Neuronal stem cell (in vitro differentiated cells): Measurements from ENCODE around the gene AGPS.

Experiments used
- DNase-seq: peaks from one replicate; pipeline ENCODE4 v3.0.0-alpha.2; 2013; ENCODE audit warnings: low spot score
- H2AFZ ChIP-seq: one replicate; pipeline ENCODE4 v1.6.1; 2013; ENCODE audit warnings: mild to moderate bottlenecking, low read length, inconsistent platforms
- H2AK5ac ChIP-seq: 2 replicates; pipeline ENCODE4 v1.6.1; 2013; ENCODE audit warnings: low read depth, mild to moderate bottlenecking, inconsistent platforms, low read length, moderate library complexity, mixed read lengths
- H2BK120ac ChIP-seq: 2 replicates; pipeline ENCODE4 v1.6.1; 2013; ENCODE audit warnings: low read depth, mild to moderate bottlenecking, inconsistent platforms, low read length, moderate library complexity, mixed read lengths
- H2BK12ac ChIP-seq: one replicate; pipeline ENCODE4 v1.6.1; 2013; ENCODE audit warnings: low read length, inconsistent platforms
- H2BK15ac ChIP-seq: 2 replicates; pipeline ENCODE4 v1.6.1; 2013; ENCODE audit warnings: mild to moderate bottlenecking, low read length, inconsistent platforms, mixed read lengths
- H2BK5ac ChIP-seq: one replicate; pipeline ENCODE4 v1.6.1; 2013; ENCODE audit warnings: inconsistent platforms, mild to moderate bottlenecking, low read length, moderate library complexity
- H3K14ac ChIP-seq: one replicate; pipeline ENCODE4 v1.6.1; 2013; ENCODE audit warnings: low read length, inconsistent platforms
- H3K18ac ChIP-seq: 2 replicates; pipeline ENCODE4 v1.6.1; 2013; ENCODE audit warnings: low read length, inconsistent platforms
- H3K23ac ChIP-seq: 2 replicates; pipeline ENCODE4 v1.6.1; 2013; ENCODE audit warnings: low read depth, mild to moderate bottlenecking, mixed read lengths, low read length, inconsistent platforms; ENCODE audit not compliant: poor library complexity
- H3K27ac ChIP-seq: replicated peaks from 3 replicates; pipeline ENCODE4 v1.5.1; 2013; ENCODE audit warnings: low read length, inconsistent platforms
- H3K27me3 ChIP-seq, 3 experiments: 2 replicates each; pipeline ENCODE4 v1.6.1; 2013; ENCODE audit warnings: low read length in 3 of 3, mild to moderate bottlenecking in 2 of 3, inconsistent platforms in 1 of 3, low read depth in 1 of 3, mixed read lengths in 1 of 3, moderate library complexity in 1 of 3; ENCODE audit not compliant: control insufficient read depth in 3 of 3, insufficient read depth in 3 of 3
- H3K36me3 ChIP-seq, 2 donors: replicated peaks in 1 of 2; 2 replicates each; pipeline ENCODE4 v1.6.1; 2013; ENCODE audit warnings: low read length in 2 of 2; ENCODE audit not compliant: control insufficient read depth in 2 of 2, insufficient read depth in 2 of 2
- H3K4ac ChIP-seq: 2 replicates; pipeline ENCODE4 v1.6.1; 2013; ENCODE audit warnings: inconsistent platforms, mild to moderate bottlenecking, low read length, moderate library complexity
- H3K4me1 ChIP-seq, 2 donors: 1 replicate in 1 of 2; 2 replicates in 1 of 2; pipeline ENCODE4 v1.6.1; 2013; ENCODE audit warnings: low read length in 2 of 2, low read depth in 1 of 2; ENCODE audit not compliant: control insufficient read depth in 2 of 2, insufficient read depth in 1 of 2
- H3K4me2 ChIP-seq: one replicate; pipeline ENCODE4 v1.6.1; 2013; ENCODE audit warnings: mild to moderate bottlenecking, low read length, inconsistent platforms; ENCODE audit not compliant: insufficient read depth, poor library complexity, severe bottlenecking
- H3K4me3 ChIP-seq, 2 donors: 2 replicates each; pipeline ENCODE4 v1.5.1; 2013; ENCODE audit warnings: low read length in 2 of 2, mild to moderate bottlenecking in 2 of 2, inconsistent platforms in 1 of 2, moderate library complexity in 1 of 2
- H3K79me1 ChIP-seq: one replicate; pipeline ENCODE4 v1.6.1; 2013; ENCODE audit warnings: low read depth, mild to moderate bottlenecking, inconsistent platforms, low read length, moderate library complexity
- H3K9ac ChIP-seq: one replicate; pipeline ENCODE4 v1.6.1; 2013; ENCODE audit warnings: mild to moderate bottlenecking, low read depth, low read length, inconsistent platforms; ENCODE audit not compliant: poor library complexity
- H3K9me3 ChIP-seq, 2 donors: replicated peaks in 1 of 2; 2 replicates each; pipeline versions ENCODE3 to v1.6.1; 2013; ENCODE audit warnings: low read length in 2 of 2, mild to moderate bottlenecking in 2 of 2, inconsistent platforms in 1 of 2, low read depth in 1 of 2, mixed read lengths in 1 of 2, moderate library complexity in 1 of 2; ENCODE audit not compliant: control insufficient read depth in 2 of 2, insufficient read depth in 1 of 2
- H4K8ac ChIP-seq: one replicate; pipeline ENCODE4 v1.6.1; 2013; ENCODE audit warnings: low read depth, mild to moderate bottlenecking, inconsistent platforms, low read length, moderate library complexity
- H4K91ac ChIP-seq: one replicate; pipeline ENCODE4 v1.6.1; 2013; ENCODE audit warnings: low read length, low read depth, mild to moderate bottlenecking, inconsistent platforms; ENCODE audit not compliant: poor library complexity
- WGBS, 2 donors: extraction: QIAGEN DNeasy Blood & Tissue Kit; methylation state at CpG; one replicate each; pipeline ENCODE4 v1.1.7; 2013; ENCODE audit warnings: missing lambda C conversion rate in 2 of 2, mixed read lengths in 1 of 2; ENCODE audit not compliant: insufficient read length in 2 of 2, insufficient replicate concordance in 1 of 2; ENCODE audit errors: extremely low coverage in 2 of 2; 5-methylcytosine and 5-hydroxymethylcytosine counted together

The AGPS gene

GRCh38 chr2:177556153-177556552 lies 163.6 kb downstream of the AGPS start:
- no peak overlapping the region for H2AFZ ChIP-seq
- no peak for DNase-seq

GRCh38 chr2:177557794-177558193 lies 165.2 kb downstream of the AGPS start:
- H3K18ac ChIP-seq: no peak overlapping the region
- no peak overlapping the region for H3K27ac ChIP-seq
- H3K9ac ChIP-seq: no peak overlapping the region
- H2BK120ac ChIP-seq: no peak overlapping the region
- H2BK12ac ChIP-seq: no peak overlapping the region
- H2BK15ac ChIP-seq: no peak overlapping the region
- no peak overlapping the region for H3K4me3 ChIP-seq
- H3K9me3 ChIP-seq: peaks cover 0 to 18% of the 10 kb centered on the region in 2 donors
- H3K27me3 ChIP-seq: no peaks in the 10 kb centered on the region
- no peak overlapping the region for H3K4me2 ChIP-seq
- H2AK5ac ChIP-seq: no peak overlapping the region
- no peaks in the 10 kb centered on the region for H3K4me1 ChIP-seq
- H2BK5ac ChIP-seq: no peak overlapping the region
- H4K91ac ChIP-seq: no peak overlapping the region
- H4K8ac ChIP-seq: no peak overlapping the region
- H3K4ac ChIP-seq: no peak overlapping the region
- no peaks in the 10 kb centered on the region for H3K79me1 ChIP-seq
- no peak overlapping the region for H2AFZ ChIP-seq
- WGBS, 2 donors: no CpG with 5 or more reads among the region's 1 CpG
- no peaks in the 10 kb centered on the region for H3K36me3 ChIP-seq
- no peak overlapping the region for H3K23ac ChIP-seq
- no peak for DNase-seq
- H3K14ac ChIP-seq: no peak overlapping the region

More at GRCh38 chr2:177556153-177556552, 163.6 kb downstream of the AGPS start:
- Histone ChIP-seq H3K27ac (no peak overlapping the region), H3K4me1 (no peaks in the 10 kb centered on the region), H3K14ac (no peak overlapping the region), H3K36me3 (no peaks in the 10 kb centered on the region), H3K9me3 (peaks cover 0 to 18% of the 10 kb centered on the region in 2 donors), H3K23ac (no peak overlapping the region), H3K27me3 (no peaks in the 10 kb centered on the region), H4K91ac (no peak overlapping the region), H2BK120ac (no peak overlapping the region), H3K4ac (no peak overlapping the region), H3K79me1 (no peaks in the 10 kb centered on the region), H4K8ac (no peak overlapping the region), H3K4me2 (no peak overlapping the region), H2BK12ac (no peak overlapping the region), H3K4me3 (no peak overlapping the region), H2BK5ac (no peak overlapping the region), H3K9ac (no peak overlapping the region), H3K18ac (no peak overlapping the region), H2BK15ac (no peak overlapping the region), H2AK5ac (no peak overlapping the region)
- no CpG with 5 or more reads among the region's 2 CpGs for WGBS, 2 donors

GRCh38 chr2:177559638-177560037 lies 167.1 kb downstream of the AGPS start:
- no CpG with 5 or more reads among the region's 2 CpGs for WGBS, 2 donors

GRCh38 chr2:177568390-177568789 lies 175.8 kb downstream of the AGPS start:
- Histone ChIP-seq H3K36me3 (no peaks in the 10 kb centered on the region), H2AK5ac (no peak overlapping the region), H3K9me3 (no peaks in the 10 kb centered on the region), H2BK120ac (no peak overlapping the region), H3K4ac (no peak overlapping the region), H3K4me2 (no peak overlapping the region), H3K27ac (no peak overlapping the region), H3K23ac (no peak overlapping the region), H3K4me3 (no peak overlapping the region), H4K91ac (no peak overlapping the region), H4K8ac (no peak overlapping the region), H2BK15ac (no peak overlapping the region), H2BK5ac (no peak overlapping the region), H2BK12ac (no peak overlapping the region), H3K9ac (no peak overlapping the region), H3K18ac (no peak overlapping the region), H3K27me3 (no peaks in the 10 kb centered on the region), H3K79me1 (no peaks in the 10 kb centered on the region), H3K4me1 (peaks cover 2 to 5% of the 10 kb centered on the region in 2 donors), H3K14ac (no peak overlapping the region), H2AFZ (no peak overlapping the region)
- no CpG with 5 or more reads among the region's 1 CpG for WGBS, 2 donors
- no peak for DNase-seq

More at GRCh38 chr2:177559638-177560037, 167.1 kb downstream of the AGPS start:
- no peak overlapping the region for H2AFZ ChIP-seq
- peaks cover 0 to 18% of the 10 kb centered on the region in 2 donors for H3K9me3 ChIP-seq
- H3K27me3 ChIP-seq: no peaks in the 10 kb centered on the region
- H2BK5ac ChIP-seq: no peak overlapping the region
- no peaks in the 10 kb centered on the region for H3K36me3 ChIP-seq
- no peak overlapping the region for H2AK5ac ChIP-seq
- no peak for DNase-seq
- H4K8ac ChIP-seq: no peak overlapping the region
- no peak overlapping the region for H4K91ac ChIP-seq
- no peak overlapping the region for H2BK12ac ChIP-seq
- H3K4me3 ChIP-seq: no peak overlapping the region
- no peak overlapping the region for H3K9ac ChIP-seq
- H2BK120ac ChIP-seq: no peak overlapping the region
- no peak overlapping the region for H3K14ac ChIP-seq
- H3K4me2 ChIP-seq: no peak overlapping the region
- H2BK15ac ChIP-seq: no peak overlapping the region
- H3K23ac ChIP-seq: no peak overlapping the region
- no peaks in the 10 kb centered on the region for H3K4me1 ChIP-seq
- H3K79me1 ChIP-seq: no peaks in the 10 kb centered on the region
- no peak overlapping the region for H3K27ac ChIP-seq
- no peak overlapping the region for H3K18ac ChIP-seq
- no peak overlapping the region for H3K4ac ChIP-seq
